NCI-H69 (cell line): ENCODE results near the gene FCSK.
A peak's percentile ranks its signal among the peaks of the same experiment; 100 is the strongest.

Experiments used
- DNase-seq: peaks from one replicate; lab custom pipeline; 2025; lab: John Stamatoyannopoulos, UW

The FCSK gene

GRCh38 chr16:70524399-70524825 is 70.0 kb downstream of the FCSK start:
- peak; percentile 43 for DNase-seq

GRCh38 chr16:70526403-70526802 is 72.0 kb downstream of the FCSK start:
- no peak for DNase-seq

- no peak for DNase-seq
Observed at GRCh38 chr16:70527315-70527996, 73.1 kb downstream of the FCSK start.

DNA sequence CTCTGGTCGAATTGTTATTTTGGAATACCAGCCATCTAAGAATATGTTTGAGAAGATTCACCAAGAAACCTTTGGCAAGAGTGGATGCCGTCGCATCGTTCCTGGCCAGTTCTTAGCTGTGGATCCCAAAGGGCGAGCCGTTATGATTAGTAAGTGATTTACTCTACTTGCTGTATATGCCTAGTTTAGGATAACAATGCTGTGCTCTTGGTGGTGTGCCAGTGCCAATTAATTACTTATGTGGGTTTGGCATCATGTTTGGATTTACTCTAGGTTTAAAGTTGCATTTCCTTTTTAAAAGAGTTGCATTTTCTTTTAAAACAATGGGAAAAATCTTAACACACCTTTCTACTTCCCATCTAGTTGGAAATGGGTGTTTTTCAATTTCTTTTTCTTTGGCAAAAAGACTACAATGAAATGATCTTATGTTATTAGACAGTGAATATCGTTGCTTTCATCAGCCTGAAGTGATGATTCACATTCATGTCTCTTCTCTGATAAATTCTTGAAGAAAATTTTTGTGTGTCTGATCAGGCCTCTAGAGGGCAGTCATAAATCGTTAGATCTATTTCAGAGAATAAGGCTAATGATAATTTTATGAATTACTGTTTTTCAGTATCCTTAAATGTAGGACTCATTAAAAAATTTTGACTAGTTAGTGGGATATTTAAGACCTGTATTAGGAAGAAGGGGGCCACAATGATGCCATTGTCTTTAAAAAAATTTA is 74.8 kb downstream of the FCSK start:
- DNase-seq, result peak; percentile 18
